Endothelial cell (in vitro differentiated cells): ENCODE results near the gene DSTN. TPM values are rescaled to one million over a fixed set of nuclear protein-coding genes. Genes with fewer than 3 reads are reported as not detected.

Source experiments
- DNase-seq: peaks from one replicate; pipeline ENCODE4 v3.0.0; 2021; ENCODE audit warnings: low spot score
- H3K27ac Mint-ChIP-seq: one replicate; pipeline ENCODE4 v1.8.0; 2021; ENCODE audit warnings: mixed read lengths, inconsistent platforms; ENCODE audit not compliant: unreplicated experiment
- H3K27me3 Mint-ChIP-seq: one replicate; pipeline ENCODE4 v1.8.0; 2021; ENCODE audit warnings: mild to moderate bottlenecking, moderate library complexity, mixed read lengths, inconsistent platforms; ENCODE audit not compliant: unreplicated experiment
- H3K36me3 Mint-ChIP-seq: one replicate; pipeline ENCODE4 v1.8.0; 2021; ENCODE audit warnings: mild to moderate bottlenecking, low read depth, mixed read lengths, inconsistent platforms; ENCODE audit not compliant: unreplicated experiment
- H3K4me1 Mint-ChIP-seq: one replicate; pipeline ENCODE4 v1.8.0; 2021; ENCODE audit warnings: mild to moderate bottlenecking, mixed read lengths, inconsistent platforms; ENCODE audit not compliant: unreplicated experiment
- H3K4me3 Mint-ChIP-seq: one replicate; pipeline ENCODE4 v1.8.0; 2021; ENCODE audit warnings: mild to moderate bottlenecking, mixed read lengths, inconsistent platforms; ENCODE audit not compliant: unreplicated experiment
- H3K9me3 Mint-ChIP-seq: one replicate; pipeline ENCODE4 v1.8.0; 2021; ENCODE audit warnings: mixed read lengths, inconsistent platforms; ENCODE audit not compliant: unreplicated experiment
- CTCF ChIP-seq: fragments of 200-600 bp; sonication (generic); IDR thresholded peaks from one replicate; pipeline ENCODE4 v1.5.0; 2021; ENCODE audit warnings: antibody characterized with exemption; ENCODE audit not compliant: unreplicated experiment
- total RNA-seq: library from RNA; stranded (reverse); fragmentation: NEBNext Ultra II Directional; extraction: Animal tissue kit (Norgen Biotek cat#: 25700); gene quantifications from one replicate; pipeline ENCODE4 v1.2.1, GENCODE V29; 2021; ENCODE audit not compliant: unreplicated experiment

The DSTN gene
- total RNA-seq, 1 donor from 2014 or later = 142 TPM

- peak overlapping the region; percentile 59 for H3K4me3 Mint-ChIP-seq
Measured at GRCh38 chr20:17645010-17645409, 75.1 kb downstream of the DSTN start.

GRCh38 chr20:17645546-17646208, 75.8 kb downstream of the DSTN start:
- Mint-ChIP-seq H3K27me3 (peaks cover 3% of the 10 kb centered on the region), H3K36me3 (peaks cover 8% of the 10 kb centered on the region), H3K4me3 (no peak overlapping the region), H3K4me1 (peaks cover 3% of the 10 kb centered on the region), H3K27ac (no peak overlapping the region), H3K9me3 (no peaks in the 10 kb centered on the region)
- DNase-seq = no peak
- TF ChIP-seq CTCF = no peak

More at GRCh38 chr20:17645010-17645409, 75.1 kb downstream of the DSTN start:
- no peak for DNase-seq
- peaks cover 3% of the 10 kb centered on the region for H3K4me1 Mint-ChIP-seq
- TF ChIP-seq CTCF = no peak
- peaks cover 11% of the 10 kb centered on the region for H3K36me3 Mint-ChIP-seq
- peaks cover 5% of the 10 kb centered on the region for H3K27me3 Mint-ChIP-seq
- H3K27ac Mint-ChIP-seq = no peak overlapping the region
- H3K9me3 Mint-ChIP-seq = no peaks in the 10 kb centered on the region

- peak overlapping the region; percentile 76 for H3K27ac Mint-ChIP-seq
- peaks cover 3% of the 10 kb centered on the region for H3K27me3 Mint-ChIP-seq
- H3K4me3 Mint-ChIP-seq = no peak overlapping the region
- TF ChIP-seq CTCF = no peak
- no peak for DNase-seq
- H3K36me3 Mint-ChIP-seq = peaks cover 8% of the 10 kb centered on the region
- H3K4me1 Mint-ChIP-seq = peaks cover 3% of the 10 kb centered on the region
- no peaks in the 10 kb centered on the region for H3K9me3 Mint-ChIP-seq
Measured at GRCh38 chr20:17646209-17646960, 76.5 kb downstream of the DSTN start.

- Mint-ChIP-seq H3K9me3 (no peaks in the 10 kb centered on the region), H3K4me1 (peaks cover 3% of the 10 kb centered on the region), H3K36me3 (peaks cover 8% of the 10 kb centered on the region), H3K27ac (no peak overlapping the region), H3K27me3 (peaks cover 3% of the 10 kb centered on the region), H3K4me3 (no peak overlapping the region)
- TF ChIP-seq CTCF = no peak
- no peak for DNase-seq
Measured at GRCh38 chr20:17646961-17647301, 77.1 kb downstream of the DSTN start.
